Endothelial cell of umbilical vein (primary cell): ENCODE measurements around the gene PFKL. TPM values are rescaled to one million over a fixed set of nuclear protein-coding genes. Genes with fewer than 3 reads are reported as not detected.

Experiments used
- BruUV-seq: library from RNA; stranded (reverse); fragments of 400-500 nt; replicated peaks from 2 replicates; lab custom pipeline; 2021; lab: Mats Ljungman, UMichigan
- CTCF ChIA-PET: fragments of 300-600, 350-600 bp; sonication (Branson Sonifier 250); formaldehyde crosslinking; loops from one replicate; lab custom pipeline; 2021; ENCODE audit warnings: antibody characterized with exemption, inconsistent platforms; lab: Charles Lee
- POLR2A ChIA-PET: fragments of 300-600, 350-600 bp; sonication (Branson Sonifier 250); formaldehyde crosslinking; loops from one replicate; lab custom pipeline; 2021; ENCODE audit warnings: antibody characterized with exemption, inconsistent platforms; lab: Charles Lee
- DNase-seq: peaks from one replicate; pipeline ENCODE4 v3.0.0-alpha.2; 2011; ENCODE audit warnings: low read depth, low spot score
- FAIRE-seq: peaks from 2 replicates; lab custom pipeline; 2011; peaks lifted over from hg19 to GRCh38; lab: Jason Lieb, UNC
- H2AFZ ChIP-seq: 2 replicates; pipeline ENCODE4 v1.6.0; 2012; ENCODE audit warnings: low read depth, low read length, control low read depth, inconsistent platforms
- H3K27ac ChIP-seq: 2 replicates; pipeline ENCODE4 v1.5.1; 2011; ENCODE audit warnings: low read depth, mild to moderate bottlenecking, control low read depth, low read length, moderate library complexity; ENCODE audit not compliant: insufficient read depth
- H3K27me3 ChIP-seq, 2 experiments: 2 replicates each; pipeline versions ENCODE4 v1.6.0 to v1.6.1; 2011; ENCODE audit warnings: low read length in 2 of 2, mixed read lengths in 1 of 2; ENCODE audit not compliant: control insufficient read depth in 2 of 2, insufficient read depth in 2 of 2
- H3K36me3 ChIP-seq, 2 experiments: 2 replicates in 1 of 2; 3 replicates in 1 of 2; pipeline ENCODE4 v1.5.1; 2011; ENCODE audit warnings: low read length in 2 of 2, mild to moderate bottlenecking in 1 of 2, moderate library complexity in 1 of 2; ENCODE audit not compliant: control insufficient read depth in 2 of 2, insufficient read depth in 2 of 2; ENCODE audit errors: extremely low read depth in 1 of 2
- H3K4me1 ChIP-seq: 3 replicates; pipeline ENCODE4 v1.5.1; 2011; ENCODE audit warnings: mild to moderate bottlenecking, low read length; ENCODE audit not compliant: control insufficient read depth, insufficient read depth; ENCODE audit errors: extremely low read depth
- H3K4me2 ChIP-seq: 2 replicates; pipeline ENCODE4 v1.6.1; 2011; ENCODE audit warnings: low read length, control low read depth, mixed read lengths; ENCODE audit not compliant: insufficient read depth
- H3K4me3 ChIP-seq, 3 experiments: fragments of 200-600 bp in 1 of 3; sonication (generic), shearing (Covaris generic) in 1 of 3; replicated peaks in 1 of 3; 2 replicates each; pipeline ENCODE4 v1.5.1; 2011 to 2016; ENCODE audit warnings: control low read depth in 3 of 3, low read length in 3 of 3, mild to moderate bottlenecking in 2 of 3, inconsistent platforms in 1 of 3, low read depth in 1 of 3, moderate library complexity in 1 of 3; ENCODE audit not compliant: insufficient read depth in 1 of 3
- H3K79me2 ChIP-seq: 2 replicates; pipeline ENCODE4 v1.6.0; 2012; ENCODE audit warnings: low read length, inconsistent platforms; ENCODE audit not compliant: control insufficient read depth, insufficient read depth
- H3K9ac ChIP-seq: replicated peaks from 2 replicates; pipeline ENCODE3; 2011; ENCODE audit warnings: low read length, control low read depth; ENCODE audit not compliant: insufficient read depth; ENCODE audit errors: extremely low read depth
- H3K9me1 ChIP-seq: replicated peaks from 3 replicates; pipeline ENCODE4 v1.6.0; 2011; ENCODE audit warnings: mild to moderate bottlenecking, low read length; ENCODE audit not compliant: control insufficient read depth, insufficient read depth; ENCODE audit errors: extremely low read depth
- H3K9me3 ChIP-seq: replicated peaks from 2 replicates; pipeline ENCODE4 v1.5.1; 2012; ENCODE audit warnings: low read length, inconsistent platforms; ENCODE audit not compliant: control insufficient read depth, insufficient read depth
- H4K20me1 ChIP-seq: replicated peaks from 2 replicates; pipeline ENCODE3; 2011; ENCODE audit warnings: mild to moderate bottlenecking, low read length; ENCODE audit not compliant: control insufficient read depth, insufficient read depth; ENCODE audit errors: extremely low read depth
- CTCF ChIP-seq, 2 donors: IDR thresholded peaks; 1 replicate in 1 of 2; 2 replicates in 1 of 2; pipeline ENCODE4 v1.5.1; 2011; ENCODE audit warnings: low read length in 2 of 2, mild to moderate bottlenecking in 2 of 2, moderate library complexity in 2 of 2, control low read depth in 1 of 2, inconsistent platforms in 1 of 2, low read depth in 1 of 2; ENCODE audit not compliant: insufficient read depth in 1 of 2; ENCODE audit errors: extremely low read depth in 1 of 2
- EZH2 ChIP-seq: IDR thresholded peaks from 2 replicates; pipeline ENCODE4 v1.6.1; 2012; ENCODE audit warnings: borderline replicate concordance, low read depth, mild to moderate bottlenecking, moderate library complexity, low read length, inconsistent platforms; ENCODE audit not compliant: severe bottlenecking
- FOS ChIP-seq: IDR thresholded peaks from 2 replicates; pipeline ENCODE4 v1.6.1; 2011; ENCODE audit warnings: mild to moderate bottlenecking, low read length, moderate library complexity, borderline replicate concordance; ENCODE audit not compliant: insufficient read depth
- GATA2 ChIP-seq: IDR thresholded peaks from 2 replicates; pipeline ENCODE4 v1.7.0; 2011; ENCODE audit warnings: low read depth, mild to moderate bottlenecking, moderate library complexity, mixed read lengths, low read length; ENCODE audit not compliant: insufficient read length, insufficient read depth
- JUN ChIP-seq: IDR thresholded peaks from 2 replicates; pipeline ENCODE4 v1.6.1; 2011; ENCODE audit warnings: borderline replicate concordance, low read depth; ENCODE audit not compliant: insufficient read length, insufficient read depth
- MAX ChIP-seq: IDR thresholded peaks from 2 replicates; pipeline ENCODE4 v1.6.1; 2011; ENCODE audit not compliant: insufficient read depth, insufficient read length
- MYC ChIP-seq: IDR thresholded peaks from one replicate; pipeline ENCODE4 v1.6.1; 2011; ENCODE audit warnings: mild to moderate bottlenecking, low read depth, low read length
- POLR2A ChIP-seq: IDR thresholded peaks from 2 replicates; pipeline ENCODE4 v1.6.1; 2012; ENCODE audit warnings: low read depth, mild to moderate bottlenecking, control low read depth, low read length
- POLR2AphosphoS5 ChIP-seq: IDR thresholded peaks from 2 replicates; pipeline ENCODE4 v1.6.1; 2012; ENCODE audit warnings: low read depth, mild to moderate bottlenecking, control low read depth, low read length, moderate library complexity; ENCODE audit not compliant: insufficient read depth
- dilution Hi-C: fragments of 300-500 bp; cut with MboI; formaldehyde crosslinking; loops from one replicate; pipeline ENCODE4 v1.15.0; 2019; ENCODE audit warnings: low sequenced_read_pairs; ENCODE audit not compliant: extremely low pct_ligation_motif_present
- intact Hi-C: fragments of 100-400 bp; cut with micrococcal nuclease; formaldehyde crosslinking; loops from one replicate; pipeline ENCODE4 v1.10.0; 2022
- polyA plus RNA-seq, 4 experiments: library from polyadenylated mRNA; depleted of rRNA in 3 of 4; stranded (reverse) in 3 of 4; unstranded in 1 of 4; fragments of >200 nt; gene quantifications; 2 replicates each; pipeline versions ENCODE4 v1.2.1 to v1.2.3, GENCODE V29; 2011 to 2012; ENCODE audit warnings: missing spikeins in 1 of 4
- total RNA-seq: library from RNA; stranded (reverse); gene quantifications from 2 replicates; pipeline ENCODE4 v1.2.3, GENCODE V29; 2021

Gene PFKL
- total and polyA plus RNA-seq, 2 donors (not counting 3 experiments of a cell fraction or from before 2014, with no cell fraction given), result 137 to 154 TPM

DNA sequence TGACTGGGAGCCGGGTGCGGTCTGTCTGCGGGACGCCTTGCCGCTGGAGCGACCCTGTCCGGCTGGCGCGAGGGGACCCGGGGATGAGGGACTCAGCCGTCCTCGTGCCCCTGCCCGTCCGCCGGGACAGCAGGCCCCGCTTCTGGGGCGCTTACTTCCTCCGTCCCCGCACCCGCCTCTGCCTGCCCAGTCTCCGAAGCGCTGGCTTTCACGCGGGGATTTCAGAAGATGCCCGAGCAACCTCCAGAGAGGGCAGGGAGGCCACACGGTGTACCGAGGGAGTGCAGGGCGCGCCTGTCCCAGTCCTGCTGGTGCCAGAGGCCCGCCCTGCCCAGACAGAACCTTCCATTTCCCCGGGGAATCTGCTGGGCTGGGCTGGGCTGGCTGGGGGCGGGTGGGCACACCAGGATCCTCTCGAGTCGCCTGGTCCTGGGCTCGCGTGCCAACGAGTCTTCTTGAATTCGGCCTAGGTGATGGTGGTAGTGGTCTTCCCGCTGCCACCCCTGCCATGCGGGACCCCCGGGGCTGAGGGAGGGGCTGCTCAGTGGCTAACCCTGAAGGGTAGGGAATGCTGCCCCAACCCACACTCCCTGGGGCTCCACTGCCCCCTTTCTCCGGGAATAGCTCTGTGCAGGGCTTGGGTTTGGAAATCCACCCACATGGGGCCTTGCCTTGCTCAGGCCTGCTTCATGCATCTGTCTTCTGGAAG is 51.1 kb downstream of the PFKL start:
- no peak for FAIRE-seq
- intact Hi-C loops, result no loop called here
- CTCF ChIA-PET, result no interaction called here

DNA sequence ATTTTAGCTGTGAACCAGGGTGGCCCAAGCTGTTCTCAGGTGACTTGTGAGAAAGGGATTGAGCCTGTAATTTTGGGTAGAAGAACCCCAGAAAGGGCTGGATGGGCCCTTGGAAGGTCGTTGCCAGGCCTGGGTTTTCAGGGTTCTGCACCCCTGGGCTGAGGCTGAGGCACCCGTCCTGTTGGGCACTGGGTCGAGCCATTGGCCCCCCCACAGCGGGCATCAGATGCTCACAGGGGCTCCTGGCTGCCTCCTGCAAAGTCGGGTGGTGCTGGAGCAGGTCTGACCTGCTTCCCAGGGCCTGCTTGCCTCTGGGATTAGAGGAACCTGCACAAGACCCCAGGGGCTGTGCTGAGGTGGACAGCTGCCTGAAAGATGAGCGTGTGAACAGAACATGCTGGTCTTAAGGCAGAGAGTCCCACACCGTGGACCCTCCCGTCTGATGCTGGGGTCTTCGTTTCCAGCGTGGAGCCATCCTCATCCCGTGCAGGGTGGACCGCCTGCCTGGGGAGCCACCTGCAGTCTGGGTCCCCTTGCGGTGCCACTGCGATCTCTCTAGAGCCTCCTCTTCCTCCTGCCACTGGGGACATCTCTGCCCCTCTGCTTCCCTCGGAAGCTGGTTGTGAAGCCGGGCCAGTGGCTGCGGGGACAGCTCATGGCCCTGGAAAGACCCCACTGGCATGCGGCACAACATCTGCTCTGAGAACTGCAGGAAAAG is 51.8 kb downstream of the PFKL start:
- Histone ChIP-seq H3K4me3 (no peak overlapping the region), H3K9me1 (no peaks in the 10 kb centered on the region), H3K27me3 (peaks cover 7 to 18% of the 10 kb centered on the region in 2 experiments), H3K27ac (no peak overlapping the region), H3K79me2 (no peaks in the 10 kb centered on the region), H3K9me3 (no peaks in the 10 kb centered on the region), H3K9ac (no peak overlapping the region), H3K36me3 (no peaks in the 10 kb centered on the region), H2AFZ (no peak overlapping the region), H4K20me1 (no peaks in the 10 kb centered on the region), H3K4me1 (no peaks in the 10 kb centered on the region), H3K4me2 (no peak overlapping the region)
- DNase-seq (no peak), FAIRE-seq (no peak)
- CTCF ChIA-PET, result no interaction called here
- BruUV-seq, result no TSS peak
- POLR2A ChIA-PET, result no interaction called here
- no peak for TF ChIP-seq JUN
- no peak for TF ChIP-seq MAX
- TF ChIP-seq POLR2A, result no peak
- TF ChIP-seq GATA2, result no peak
- TF ChIP-seq POLR2AphosphoS5, result no peak
- TF ChIP-seq MYC, result no peak
- TF ChIP-seq FOS, result no peak
- no peak for TF ChIP-seq EZH2
- TF ChIP-seq CTCF (IDR thresholded peaks at IDR 0.05; ENCODE audit: extremely low read depth in 1 of 2, insufficient read depth in 1 of 2, low read depth in 1 of 2, low read length in 2 of 2), result no peak
- dilution Hi-C loops (no loop called here), intact Hi-C loops (no loop called here)

More for the DNA sequence above, 51.1 kb downstream of the PFKL start:
- TF ChIP-seq POLR2AphosphoS5, result no peak
- no peak for TF ChIP-seq JUN
- no peak for TF ChIP-seq POLR2A
- no peak for TF ChIP-seq FOS
- TF ChIP-seq MYC, result no peak
- TF ChIP-seq MAX, result no peak
- Histone ChIP-seq H3K79me2 (no peaks in the 10 kb centered on the region), H4K20me1 (no peaks in the 10 kb centered on the region), H3K36me3 (no peaks in the 10 kb centered on the region), H3K4me1 (no peaks in the 10 kb centered on the region), H3K4me2 (no peak overlapping the region), H2AFZ (no peak overlapping the region), H3K27ac (no peak overlapping the region), H3K9me3 (no peaks in the 10 kb centered on the region), H3K4me3 (no peak overlapping the region), H3K9me1 (no peaks in the 10 kb centered on the region), H3K9ac (no peak overlapping the region), H3K27me3 (peaks cover 7 to 18% of the 10 kb centered on the region in 2 experiments)
- BruUV-seq, result no TSS peak
- POLR2A ChIA-PET, result no interaction called here
- dilution Hi-C loops, result no loop called here
- no peak for DNase-seq
